ENCODE measurements around the gene BIRC2. TPM values are rescaled to one million over a fixed set of nuclear protein-coding genes. Genes with fewer than 3 reads are reported as not detected.

The BIRC2 gene
- total RNA-seq, 1 experiment from 2014 or later, result 32.0 TPM

GRCh38 chr11:102420547-102420946 lies 73.5 kb downstream of the BIRC2 start:
- CTCF ChIA-PET, result no interaction called here
- no peak for DNase-seq (ENCODE audit: low spot score)
- Histone ChIP-seq H3K9me3 (ENCODE audit: low read depth, low read length, poor library complexity, severe bottlenecking) (peaks cover 16% of the 10 kb centered on the region), H3K36me3 (ENCODE audit: insufficient read depth, low read length, poor library complexity, severe bottlenecking) (no peaks in the 10 kb centered on the region), H3K4me3 (ENCODE audit: low read depth, low read length, poor library complexity, severe bottlenecking) (no peak overlapping the region), H3K4me1 (ENCODE audit: insufficient read depth, low read length, poor library complexity, severe bottlenecking) (peaks cover 20% of the 10 kb centered on the region), H3K27me3 (replicated peaks; ENCODE audit: insufficient read depth, low read depth, low read length, poor library complexity) (no peaks in the 10 kb centered on the region), H3K27ac (ENCODE audit: low read depth, low read length, poor library complexity, severe bottlenecking) (peak overlapping the region; percentile 5)
- no peak for TF ChIP-seq EZH2 (IDR thresholded peaks at IDR 0.05; ENCODE audit: borderline replicate concordance, low read depth, low read length, poor library complexity, severe bottlenecking)
- no peak for TF ChIP-seq CTCF (conservative IDR thresholded peaks at IDR 0.05; ENCODE audit: low read depth, low read length)
- no TSS peak for BruUV-seq (replicated peaks)
- intact Hi-C loops (cut with micrococcal nuclease; ENCODE audit: unreplicated experiment), result no loop called here
- POLR2A ChIA-PET (ENCODE audit: low non-redundant PET), result no interaction called here

GRCh38 chr11:102421261-102421660 lies 74.2 kb downstream of the BIRC2 start:
- H3K27me3 ChIP-seq (replicated peaks; ENCODE audit: insufficient read depth, low read depth, low read length, poor library complexity), result no peaks in the 10 kb centered on the region
- TF ChIP-seq CTCF (conservative IDR thresholded peaks at IDR 0.05; ENCODE audit: low read depth, low read length) (no peak), EZH2 (IDR thresholded peaks at IDR 0.05; ENCODE audit: borderline replicate concordance, low read depth, low read length, poor library complexity, severe bottlenecking) (no peak)
- intact Hi-C loops (cut with micrococcal nuclease; ENCODE audit: unreplicated experiment), result no loop called here
- no peak for DNase-seq (ENCODE audit: low spot score)
- H3K9me3 ChIP-seq (ENCODE audit: low read depth, low read length, poor library complexity, severe bottlenecking), result peaks cover 16% of the 10 kb centered on the region
- H3K36me3 ChIP-seq (ENCODE audit: insufficient read depth, low read length, poor library complexity, severe bottlenecking), result no peaks in the 10 kb centered on the region
- POLR2A ChIA-PET (ENCODE audit: low non-redundant PET), result no interaction called here
- no peak overlapping the region for H3K4me3 ChIP-seq (ENCODE audit: low read depth, low read length, poor library complexity, severe bottlenecking)
- CTCF ChIA-PET, result no interaction called here
- no TSS peak for BruUV-seq (replicated peaks)
- H3K27ac ChIP-seq (ENCODE audit: low read depth, low read length, poor library complexity, severe bottlenecking), result no peak overlapping the region
- peaks cover 26% of the 10 kb centered on the region for H3K4me1 ChIP-seq (ENCODE audit: insufficient read depth, low read length, poor library complexity, severe bottlenecking)

- Histone ChIP-seq H3K4me3 (ENCODE audit: low read depth, low read length, poor library complexity, severe bottlenecking) (no peak overlapping the region), H3K9me3 (ENCODE audit: low read depth, low read length, poor library complexity, severe bottlenecking) (peaks cover 2% of the 10 kb centered on the region), H3K27me3 (replicated peaks; ENCODE audit: insufficient read depth, low read depth, low read length, poor library complexity) (no peaks in the 10 kb centered on the region), H3K36me3 (ENCODE audit: insufficient read depth, low read length, poor library complexity, severe bottlenecking) (no peaks in the 10 kb centered on the region), H3K4me1 (ENCODE audit: insufficient read depth, low read length, poor library complexity, severe bottlenecking) (peaks cover 31% of the 10 kb centered on the region), H3K27ac (ENCODE audit: low read depth, low read length, poor library complexity, severe bottlenecking) (no peak overlapping the region)
- DNase-seq (ENCODE audit: low spot score), result no peak
- ChIA-PET POLR2A (ENCODE audit: low non-redundant PET) (no interaction called here), CTCF (no interaction called here)
- intact Hi-C loops (cut with micrococcal nuclease; ENCODE audit: unreplicated experiment), result no loop called here
- no TSS peak for BruUV-seq (replicated peaks)
- TF ChIP-seq EZH2 (IDR thresholded peaks at IDR 0.05; ENCODE audit: borderline replicate concordance, low read depth, low read length, poor library complexity, severe bottlenecking) (no peak), CTCF (conservative IDR thresholded peaks at IDR 0.05; ENCODE audit: low read depth, low read length) (no peak)
Measured at GRCh38 chr11:102422817-102423712, 76.1 kb downstream of the BIRC2 start.
